HG02763 (cell line): ENCODE results near the gene OGT.
"Not testable (repeated sequence)": the region's sequence is repeated elsewhere in the genome, so short reads cannot be mapped to it uniquely, and the experiment has no call there.

Experiments
- ATAC-seq: cut with Tn5 transposase; IDR thresholded peaks from one replicate; pipeline ENCODE4 v1.9.1; 2021; ENCODE audit warnings: mild to moderate bottlenecking, moderate library complexity; ENCODE audit not compliant: unreplicated experiment

OGT gene

DNA sequence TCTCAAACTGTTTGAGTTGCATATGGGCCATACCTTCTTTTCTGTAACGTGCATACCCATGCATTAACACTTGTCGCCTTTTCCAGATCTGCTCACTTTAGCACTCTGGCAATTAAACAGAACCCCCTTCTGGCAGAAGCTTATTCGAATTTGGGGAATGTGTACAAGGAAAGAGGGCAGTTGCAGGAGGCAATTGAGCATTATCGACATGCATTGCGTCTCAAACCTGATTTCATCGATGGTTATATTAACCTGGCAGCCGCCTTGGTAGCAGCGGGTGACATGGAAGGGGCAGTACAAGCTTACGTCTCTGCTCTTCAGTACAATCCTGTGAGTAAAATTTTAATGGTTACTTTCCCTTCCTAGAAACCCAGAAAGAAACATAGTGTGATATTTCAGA, 4.8 kb downstream of the OGT start:
- no peak for ATAC-seq

DNA sequence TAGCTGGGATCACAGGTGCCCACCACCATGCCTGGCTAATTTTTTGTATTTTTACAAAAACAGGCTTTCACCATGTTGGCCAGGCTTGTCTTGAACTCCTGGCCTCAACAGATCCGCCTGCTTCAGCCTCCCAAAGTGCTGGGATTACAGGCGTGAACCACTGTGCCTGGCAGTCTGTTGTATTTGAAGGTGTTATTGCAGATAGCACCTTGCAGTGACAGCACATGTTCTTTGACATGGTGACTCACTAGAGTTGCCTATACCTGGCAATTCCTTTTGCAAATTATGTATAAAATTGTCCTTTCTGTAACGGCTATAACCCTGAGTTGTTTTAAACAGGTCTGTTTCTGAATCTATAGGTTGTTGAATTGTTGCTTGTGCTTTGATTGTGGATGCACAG, 7.9 kb downstream of the OGT start:
- no peak for ATAC-seq

DNA sequence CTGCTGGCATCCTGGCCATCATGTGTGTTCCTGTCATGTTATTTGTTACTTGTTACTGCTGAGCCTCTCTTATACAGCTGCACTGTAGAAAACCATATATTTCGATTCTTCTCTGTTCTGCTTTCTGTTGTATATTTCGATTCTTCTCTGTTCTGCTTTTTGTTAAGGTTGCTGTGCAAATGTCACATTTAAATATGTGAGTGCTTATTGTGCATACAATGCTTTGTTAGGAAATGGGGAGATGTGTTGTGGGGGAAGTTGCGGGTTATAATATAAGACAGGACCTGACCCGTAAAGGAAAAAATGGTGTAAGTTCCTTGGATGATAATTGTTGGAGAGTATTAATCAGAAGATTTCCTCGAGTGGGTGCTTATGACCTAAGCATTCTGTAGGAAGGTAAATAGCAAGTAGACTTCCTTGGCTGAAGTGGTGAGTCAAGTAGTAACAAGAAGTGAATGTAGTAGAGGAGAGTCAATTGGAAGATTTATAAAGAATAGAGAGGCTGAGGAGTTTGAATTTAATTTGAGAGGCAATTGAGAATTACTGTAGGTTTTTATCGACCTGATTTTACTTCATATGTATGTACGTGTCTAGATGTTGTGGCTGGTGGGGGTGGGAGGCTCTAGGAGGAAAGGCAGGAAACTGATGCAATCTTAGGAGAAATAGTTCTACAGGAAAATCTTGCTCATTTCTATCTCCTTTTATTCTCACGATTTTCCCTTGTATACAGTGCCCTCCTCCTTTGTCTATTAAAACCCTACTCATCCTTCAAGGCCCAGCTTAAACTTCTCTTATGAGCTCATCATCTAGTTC, 8.5 kb downstream of the OGT start:
- peak; percentile 62 for ATAC-seq

DNA sequence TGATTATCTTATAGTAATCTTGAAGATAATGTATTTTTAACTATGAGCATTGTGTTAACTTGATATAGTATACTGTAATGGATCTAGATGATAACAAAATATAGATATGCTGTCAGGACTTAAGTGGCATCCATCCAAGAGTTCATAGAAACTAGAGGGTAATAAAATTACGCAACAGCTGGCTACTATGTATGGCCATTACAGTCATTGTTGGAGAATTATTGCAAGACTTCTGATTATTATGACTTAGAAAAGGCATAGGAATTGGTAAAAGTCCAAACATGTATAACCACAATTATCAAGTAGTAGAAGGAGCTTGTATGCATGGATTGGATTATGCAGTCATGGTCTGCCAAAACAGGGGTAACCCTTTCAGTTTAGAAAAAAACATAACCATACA, 9.5 kb downstream of the OGT start:
- ATAC-seq, result no peak

DNA sequence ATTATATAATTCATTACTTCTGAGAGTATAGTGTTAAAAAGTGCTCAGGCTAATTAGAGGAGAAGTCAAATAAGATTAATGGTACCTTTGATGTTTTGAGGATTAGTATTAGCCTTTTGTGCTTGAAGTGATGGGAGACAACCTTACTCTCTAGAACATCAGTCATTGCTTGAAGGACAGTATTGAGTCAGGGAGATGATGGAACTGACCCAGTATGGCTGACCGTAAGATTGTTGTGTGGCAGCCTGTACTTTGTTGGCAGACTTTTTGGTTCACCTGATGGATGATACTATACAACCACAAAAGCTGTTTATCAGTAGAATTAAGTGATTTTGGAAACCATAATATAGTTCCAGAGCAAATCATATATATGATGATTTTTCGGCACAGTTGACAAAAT, 9.9 kb downstream of the OGT start:
- ATAC-seq, result no peak

DNA sequence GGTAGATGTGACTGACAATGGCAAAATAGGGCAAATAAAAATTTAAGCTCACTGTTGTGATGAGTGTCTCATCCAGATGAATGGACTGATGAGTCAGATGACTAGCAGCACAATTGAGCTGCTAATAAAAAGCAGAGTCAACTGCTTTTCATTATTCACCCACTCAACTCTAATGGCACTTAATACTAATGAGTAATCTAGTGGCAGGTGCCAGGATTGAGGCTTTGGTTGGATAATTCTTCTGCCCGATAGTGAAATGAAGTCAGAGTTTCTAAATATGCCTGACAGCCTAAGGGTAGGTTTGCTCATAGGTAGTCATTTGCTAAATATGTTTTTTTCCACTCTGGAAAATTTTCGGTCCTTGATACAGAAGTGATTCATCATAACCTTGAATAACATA, 10.4 kb downstream of the OGT start:
- no peak for ATAC-seq

DNA sequence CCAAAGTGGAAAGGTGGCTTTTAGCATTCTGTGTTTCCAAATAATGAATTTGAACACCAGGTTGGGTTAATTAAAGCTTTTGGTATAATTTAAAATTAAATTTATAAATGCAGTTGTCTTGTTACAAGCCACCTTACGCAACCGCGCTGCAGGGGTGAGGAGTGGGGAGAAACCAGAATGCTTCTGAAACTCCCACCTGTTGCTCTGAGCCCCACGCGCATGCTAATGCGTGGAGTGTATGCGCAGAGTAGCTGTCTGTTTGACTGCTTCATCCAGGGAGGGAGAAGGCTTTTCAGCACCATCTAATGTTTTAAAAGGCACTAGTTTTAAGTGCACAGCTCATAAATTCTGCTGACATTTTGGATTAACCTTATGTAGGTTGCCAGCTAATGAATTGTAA, 12.5 kb downstream of the OGT start:
- no peak for ATAC-seq

DNA sequence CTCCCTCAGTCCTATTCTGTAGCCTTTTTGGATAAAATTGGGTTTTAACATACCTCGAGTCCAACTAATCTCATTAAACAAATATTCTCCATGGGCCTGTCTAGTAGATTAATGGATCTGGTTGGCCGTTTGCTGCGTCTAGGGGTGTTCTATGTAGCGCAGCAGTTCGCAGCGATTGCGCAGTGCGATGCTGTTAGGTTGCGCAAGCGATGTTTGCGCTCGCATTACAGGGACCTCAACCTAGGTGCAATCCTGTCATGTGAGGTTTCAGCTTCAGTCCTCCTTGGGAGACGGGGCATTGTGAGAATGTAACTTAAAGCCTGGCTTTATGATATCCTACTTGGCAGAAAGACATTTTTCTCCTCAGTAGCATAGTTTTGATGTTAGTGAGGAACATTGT, 14.0 kb downstream of the OGT start:
- ATAC-seq, result no peak

DNA sequence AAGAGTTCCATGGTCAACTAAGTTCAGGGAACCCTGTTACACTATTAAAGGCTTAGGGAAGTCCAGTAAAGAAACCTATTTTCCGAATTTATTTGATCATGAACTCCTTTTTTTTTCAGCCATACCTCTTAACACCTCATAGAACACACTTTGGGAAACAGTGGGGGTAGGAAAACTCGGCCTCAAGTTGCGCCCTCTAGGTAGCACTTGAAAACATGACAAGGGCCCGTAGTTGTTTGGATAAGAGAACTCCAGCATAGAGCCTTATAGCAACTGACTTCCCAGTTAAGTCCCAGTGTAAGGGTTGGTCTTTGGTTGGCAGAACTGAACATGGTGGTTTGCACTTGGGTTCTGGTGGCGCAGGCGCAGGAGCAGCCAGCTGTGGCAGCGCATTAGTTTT, 14.4 kb downstream of the OGT start:
- no peak for ATAC-seq

DNA sequence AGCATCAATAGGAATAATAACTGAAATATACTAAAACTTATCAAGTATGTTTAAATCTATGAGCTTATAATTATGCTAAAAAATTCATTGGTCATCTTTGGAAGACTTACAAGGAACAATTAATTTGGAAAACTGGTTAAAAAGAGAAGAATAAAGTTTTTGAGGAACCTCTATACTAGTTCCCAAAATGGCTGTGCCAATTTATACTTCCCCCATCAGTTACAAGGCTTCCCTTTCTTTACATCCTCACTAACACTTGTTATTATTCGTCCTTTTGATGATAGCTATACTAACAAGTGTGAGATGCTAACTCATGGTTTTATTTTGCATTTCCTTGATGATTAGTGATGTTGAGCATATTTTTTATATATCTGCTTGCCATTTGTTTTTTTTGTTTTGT, 17.1 kb downstream of the OGT start:
- ATAC-seq, result no peak

DNA sequence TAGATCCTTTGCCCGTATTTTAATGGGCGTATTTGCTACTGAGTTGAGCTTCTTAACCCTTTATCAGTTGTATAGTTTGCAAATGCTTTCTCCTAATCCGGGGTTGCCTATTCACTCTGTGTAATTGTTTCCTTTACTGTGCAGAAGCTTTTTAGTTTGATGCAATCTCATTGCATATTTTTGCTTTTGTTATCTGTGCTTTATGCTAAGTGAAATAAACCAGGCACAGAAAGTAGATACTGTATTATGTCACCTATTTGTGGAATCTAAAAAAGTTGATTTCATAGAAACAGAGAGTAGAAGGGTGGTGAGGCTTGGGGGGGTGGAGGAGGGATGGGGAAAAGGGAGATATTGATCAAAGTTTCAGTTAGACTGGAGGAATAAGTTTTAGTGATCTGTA, 17.7 kb downstream of the OGT start:
- no peak for ATAC-seq

DNA sequence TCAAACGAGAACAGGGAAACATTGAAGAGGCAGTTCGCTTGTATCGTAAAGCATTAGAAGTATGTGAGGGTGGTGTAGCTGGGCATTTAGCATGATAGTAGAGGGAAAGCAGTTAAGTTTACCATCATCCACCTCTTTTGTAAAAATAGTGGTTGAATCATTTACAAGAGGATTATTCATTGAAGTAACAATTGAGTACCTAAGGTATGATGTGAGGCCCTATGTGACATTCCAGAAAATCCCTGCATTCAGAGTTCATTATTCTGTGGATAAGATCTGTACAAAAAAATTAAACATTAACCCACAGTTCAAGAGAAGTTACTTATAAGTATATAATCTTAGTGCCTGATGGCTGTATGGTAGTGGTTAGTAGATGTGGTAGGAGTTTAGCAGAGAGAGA, 23.1 kb downstream of the OGT start:
- ATAC-seq, result no peak

DNA sequence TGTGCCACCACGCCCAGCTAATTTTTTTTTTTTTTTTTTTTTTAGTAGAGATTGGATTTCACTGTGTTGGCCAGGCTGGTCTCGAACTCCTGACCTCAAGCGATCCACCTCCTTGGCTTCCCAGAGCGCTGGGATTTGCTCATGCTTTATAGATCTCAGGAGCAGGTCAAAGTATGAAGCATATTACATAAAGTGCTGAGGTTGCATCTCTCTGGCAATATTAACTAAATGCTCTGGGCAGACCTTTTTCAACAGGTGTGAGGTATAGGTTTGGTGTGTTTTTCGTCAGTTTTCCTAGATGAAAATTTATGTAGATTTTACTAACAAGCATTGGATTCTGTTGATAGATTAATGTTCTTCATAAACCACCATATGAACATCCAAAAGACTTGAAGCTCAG, 26.0 kb downstream of the OGT start:
- no peak for ATAC-seq

DNA sequence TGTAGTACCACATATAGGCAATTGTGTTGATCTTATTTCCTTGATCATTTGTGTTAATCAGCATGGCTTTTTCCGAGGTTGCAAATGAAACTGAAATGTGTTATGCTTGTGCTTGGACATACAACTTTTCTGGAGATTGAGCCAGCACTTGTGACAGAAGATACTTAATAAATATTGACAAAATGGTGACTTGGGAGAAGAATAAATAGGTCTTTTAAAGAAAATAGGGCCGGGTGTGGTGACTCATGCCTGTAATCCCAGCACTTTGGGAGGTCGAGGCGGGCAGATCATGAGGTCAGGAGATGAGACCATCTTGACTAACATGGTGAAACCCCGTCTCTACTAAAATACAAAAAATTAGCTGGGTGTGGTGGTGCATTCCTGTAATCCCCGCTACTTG, 26.9 kb downstream of the OGT start:
- ATAC-seq, result not testable (repeated sequence)

DNA sequence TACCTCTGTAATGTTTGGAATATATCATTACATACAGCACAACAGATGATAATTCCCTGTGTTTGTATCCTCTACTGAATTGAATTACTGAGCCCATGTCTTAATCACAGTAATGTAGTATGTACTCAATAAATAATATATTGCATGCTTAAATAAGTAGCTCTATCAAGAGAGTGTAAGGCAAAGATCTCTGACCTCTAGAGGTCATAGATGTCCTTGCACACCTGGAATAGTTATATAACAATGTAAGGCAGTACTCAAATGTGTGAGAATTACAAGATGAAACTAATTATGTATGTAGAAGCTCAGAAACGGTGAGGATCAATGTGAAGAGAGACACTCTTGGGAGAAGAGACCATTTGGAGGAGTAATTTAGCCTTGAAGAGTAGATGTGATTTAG, 31.0 kb downstream of the OGT start:
- no peak for ATAC-seq

DNA sequence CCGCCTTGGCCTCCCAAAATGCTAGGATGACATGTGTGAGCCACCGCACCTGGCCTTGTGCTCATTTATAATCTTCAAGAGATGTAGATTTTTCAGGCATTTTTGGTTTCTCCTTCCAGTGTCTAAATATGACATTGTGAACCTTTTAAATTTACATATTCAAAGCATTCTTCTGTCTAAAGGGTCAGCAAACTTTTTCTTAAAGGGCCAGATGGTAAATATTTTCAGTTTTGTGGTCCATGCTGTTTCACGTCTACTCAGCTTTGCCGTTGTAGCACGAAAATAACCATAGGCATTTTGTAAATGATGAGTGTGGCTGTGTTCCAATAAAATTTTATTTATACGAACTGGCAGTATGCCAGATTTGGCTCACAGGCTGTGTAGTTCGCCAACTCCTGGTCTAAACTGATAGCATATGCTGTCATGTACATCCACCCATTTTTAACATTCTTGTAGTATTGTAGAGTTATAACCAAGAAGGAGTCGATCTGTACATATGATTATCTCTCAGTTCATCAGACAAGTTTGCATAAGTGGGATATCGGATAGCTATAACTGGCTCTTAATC, 32.7 kb downstream of the OGT start:
- no peak for ATAC-seq

DNA sequence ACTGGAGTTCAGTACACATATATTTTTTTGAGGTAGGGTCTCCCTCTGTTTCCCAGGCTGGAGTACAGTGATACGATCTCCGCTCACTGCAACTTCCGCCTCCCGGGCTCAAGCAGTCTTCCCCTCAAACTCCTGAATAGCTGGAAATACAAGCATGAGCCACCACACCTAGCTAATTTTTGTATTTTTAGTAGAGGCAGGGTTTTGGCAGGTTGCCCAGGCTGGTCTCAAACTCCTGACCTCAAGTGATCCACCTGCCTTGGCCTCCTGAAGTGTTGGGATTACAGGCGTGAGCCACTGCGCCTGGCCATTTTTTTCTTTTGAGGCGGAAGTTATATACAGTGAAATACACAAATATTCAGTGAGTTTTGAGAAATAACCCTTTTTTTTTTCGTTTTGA, 38.5 kb downstream of the OGT start:
- not testable (repeated sequence) for ATAC-seq

DNA sequence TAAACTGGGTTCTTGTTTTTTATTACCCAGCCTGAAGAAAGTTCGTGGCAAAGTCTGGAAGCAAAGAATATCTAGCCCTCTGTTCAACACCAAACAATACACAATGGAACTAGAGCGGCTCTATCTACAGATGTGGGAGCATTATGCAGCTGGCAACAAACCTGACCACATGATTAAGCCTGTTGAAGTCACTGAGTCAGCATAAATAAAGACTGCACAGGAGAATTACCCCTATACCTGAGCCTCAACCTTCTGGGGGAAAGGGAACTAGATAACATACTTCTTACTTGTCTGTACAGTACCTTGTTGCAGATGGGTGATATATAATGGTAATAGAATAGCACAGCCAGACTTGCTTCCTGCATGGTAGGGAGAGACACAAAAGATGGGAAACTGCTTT, 40.7 kb downstream of the OGT start:
- no peak for ATAC-seq

DNA sequence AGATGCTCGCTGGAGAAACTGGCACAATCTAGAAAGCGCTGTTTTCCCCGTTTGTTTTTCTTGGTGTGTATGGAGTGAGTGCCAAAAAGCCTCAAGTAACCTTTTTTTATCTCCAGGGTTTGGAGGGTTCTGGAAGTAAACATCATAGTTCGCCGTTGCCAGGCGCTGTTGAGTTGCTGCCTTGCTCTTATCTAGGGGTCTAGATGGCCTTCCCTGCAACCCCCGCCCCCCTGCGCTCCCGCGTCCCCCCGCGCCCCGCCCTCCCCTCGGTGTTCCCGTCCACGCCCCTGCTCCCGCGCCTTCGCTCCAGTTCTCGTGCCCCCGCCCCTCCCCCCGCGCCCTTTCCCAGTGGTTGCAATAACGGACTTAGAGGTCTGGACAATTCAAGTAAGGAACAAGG, 44.8 kb downstream of the OGT start:
- ATAC-seq, result no peak

DNA sequence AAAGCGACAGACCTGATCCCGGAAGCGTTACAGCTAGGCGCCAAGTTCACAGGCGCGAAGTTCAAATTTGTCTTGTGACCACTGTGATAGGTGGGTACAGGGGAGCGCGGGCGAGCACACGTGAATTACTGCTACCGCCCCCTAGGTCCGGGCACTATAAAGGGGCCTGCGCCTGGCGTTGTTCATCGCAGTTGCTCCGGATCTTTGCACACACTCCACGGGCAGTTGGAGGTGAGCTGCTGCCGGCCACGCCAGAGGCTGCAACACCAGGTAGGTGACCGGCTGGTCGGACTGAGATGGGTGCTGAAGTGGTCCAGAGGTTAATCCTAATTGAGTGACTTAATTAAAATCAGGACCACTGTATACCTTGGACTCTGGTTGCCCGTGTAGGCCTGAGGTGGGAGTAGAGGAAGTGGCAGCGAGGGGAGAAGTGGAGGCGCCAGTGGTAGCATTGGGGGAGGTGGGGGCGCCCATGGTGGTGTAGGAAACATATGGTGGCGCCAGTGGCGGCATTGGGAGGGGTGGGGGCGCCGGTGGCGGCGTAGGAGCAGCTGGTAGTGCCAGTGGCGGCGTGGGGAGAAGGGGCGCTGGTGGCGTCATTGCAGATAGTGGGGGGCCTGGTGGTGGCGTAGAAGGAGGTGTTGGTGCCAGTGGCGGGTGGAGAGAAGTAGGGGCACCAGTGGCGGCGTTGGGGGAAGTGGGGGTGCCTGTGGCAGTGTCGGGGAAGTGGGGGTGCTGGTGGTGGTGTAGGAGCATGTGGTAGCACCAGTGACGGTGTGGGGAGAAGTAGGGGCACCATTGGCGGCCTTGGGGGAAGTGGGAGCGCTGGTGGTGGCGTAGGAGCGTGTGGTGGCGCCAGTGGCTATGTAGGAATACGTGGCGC, 45.6 kb downstream of the OGT start, which contains the start of gene GCNA:
Gene GCNA (plus strand): TSS at position 185 of the 883 bp plus-strand sequence. CDS start 2,385 bp downstream, outside the sequence.
- ATAC-seq, result no peak

DNA sequence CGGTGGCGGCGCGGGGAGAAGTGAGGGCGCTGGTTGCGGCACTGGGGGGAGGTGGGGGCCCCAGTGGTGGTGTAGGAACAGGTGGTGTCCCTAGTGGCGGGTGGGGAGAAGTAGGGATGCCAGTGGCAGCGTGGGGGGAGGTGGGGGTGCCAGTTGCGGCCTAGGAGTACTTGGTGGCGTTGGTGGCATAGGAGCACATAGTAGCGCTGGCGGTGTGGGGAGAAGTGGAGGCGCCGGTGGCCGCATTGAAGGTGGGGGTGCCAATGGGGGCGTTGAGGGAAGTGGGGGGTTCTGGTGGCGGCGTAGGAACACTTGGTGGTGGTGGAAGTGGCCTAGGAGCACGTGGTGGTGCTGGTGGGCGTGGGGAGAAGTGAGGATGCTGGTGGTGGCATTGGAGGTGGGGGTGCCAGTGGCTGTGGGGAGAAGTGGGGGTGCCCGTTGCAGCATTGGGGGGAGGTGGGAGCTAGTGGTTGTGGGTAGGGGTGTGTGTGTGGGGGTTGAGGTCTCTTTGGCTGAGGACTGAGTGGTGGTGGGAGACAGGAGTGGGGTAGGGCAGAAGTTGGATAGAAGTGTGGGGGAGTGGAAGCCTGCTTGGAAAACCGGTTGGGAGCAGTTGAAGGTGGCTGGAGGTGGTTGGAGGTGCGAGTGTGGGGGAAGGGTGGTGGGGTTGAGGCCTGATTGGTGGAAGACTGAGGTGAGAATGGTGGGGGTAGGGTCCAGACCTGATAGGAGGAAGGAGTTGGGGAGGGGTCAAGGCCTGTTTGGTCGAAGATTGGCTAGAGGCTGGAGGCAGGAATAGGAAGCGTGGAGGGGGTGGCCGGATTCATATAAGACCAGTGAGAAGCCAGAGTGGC, 46.5 kb downstream of the OGT start:
- no peak for ATAC-seq
